Myocyte (in vitro differentiated cells): ENCODE data around the gene FARP1. TPM values are rescaled to one million over a fixed set of nuclear protein-coding genes. Genes with fewer than 3 reads are reported as not detected.
"Not testable (repeated sequence)": the region's sequence is repeated elsewhere in the genome, so short reads cannot be mapped to it uniquely, and the experiment has no call there.

Source experiments
- DNase-seq: peaks from one replicate; pipeline ENCODE4 v3.0.0-alpha.2; 2012; ENCODE audit warnings: low read depth
- total RNA-seq: library from RNA; depleted of rRNA; stranded (reverse); fragments of >200 nt; gene quantifications from 2 replicates; pipeline ENCODE4 v1.2.3, GENCODE V29; 2014

Gene FARP1
- total RNA-seq, 1 donor from 2014 or later: 18.5 TPM

- no peak for DNase-seq
Measured at GRCh38 chr13:98390086-98390715, 247.3 kb downstream of the FARP1 start.

GRCh38 chr13:98393873-98394272, 251.0 kb downstream of the FARP1 start:
- DNase-seq: peak; percentile 13

- DNase-seq: no peak
Measured at GRCh38 chr13:98394820-98395510, 252.1 kb downstream of the FARP1 start.

- DNase-seq: peak; percentile 24
Measured at GRCh38 chr13:98396071-98396710, 253.3 kb downstream of the FARP1 start.

GRCh38 chr13:98397221-98397620, 254.3 kb downstream of the FARP1 start:
- peak; percentile 37 for DNase-seq

- DNase-seq: no peak
Measured at GRCh38 chr13:98397861-98398260, 255.0 kb downstream of the FARP1 start.

- DNase-seq: no peak
Measured at GRCh38 chr13:98398581-98398980, 255.7 kb downstream of the FARP1 start.

- DNase-seq: no peak
Measured at GRCh38 chr13:98399756-98400155, 256.9 kb downstream of the FARP1 start.

GRCh38 chr13:98401934-98402333, 259.0 kb downstream of the FARP1 start:
- no peak for DNase-seq

GRCh38 chr13:98403076-98403475, 260.2 kb downstream of the FARP1 start:
- no peak for DNase-seq

GRCh38 chr13:98405107-98405571, 262.2 kb downstream of the FARP1 start:
- no peak for DNase-seq

GRCh38 chr13:98405690-98406344, 262.9 kb downstream of the FARP1 start:
- no peak for DNase-seq

GRCh38 chr13:98406427-98406826, 263.5 kb downstream of the FARP1 start:
- no peak for DNase-seq

- DNase-seq: no peak
Measured at GRCh38 chr13:98406971-98407370, 264.1 kb downstream of the FARP1 start.

- DNase-seq: no peak
Measured at GRCh38 chr13:98407575-98407974, 264.7 kb downstream of the FARP1 start.

- DNase-seq: no peak
Measured at GRCh38 chr13:98409281-98409680, 266.4 kb downstream of the FARP1 start.

GRCh38 chr13:98410612-98411011, 267.7 kb downstream of the FARP1 start:
- DNase-seq: no peak

GRCh38 chr13:98411013-98411412, 268.1 kb downstream of the FARP1 start:
- DNase-seq: no peak

- DNase-seq: no peak
Measured at GRCh38 chr13:98411617-98412265, 268.8 kb downstream of the FARP1 start.

GRCh38 chr13:98413278-98413677, 270.4 kb downstream of the FARP1 start:
- DNase-seq: not testable (repeated sequence)

GRCh38 chr13:98413796-98414195, 270.9 kb downstream of the FARP1 start:
- no peak for DNase-seq
